A172 (cell line): ENCODE results near the gene CDH3. TPM values are rescaled to one million over a fixed set of nuclear protein-coding genes. Genes with fewer than 3 reads are reported as not detected.
A peak's percentile ranks its signal among the peaks of the same experiment; 100 is the strongest.
"Not testable (repeated sequence)": the region's sequence is repeated elsewhere in the genome, so short reads cannot be mapped to it uniquely, and the experiment has no call there.

Experiments used
- DNase-seq: peaks from one replicate; pipeline ENCODE4 v3.0.0-alpha.2; 2015; ENCODE audit warnings: low spot score
- total RNA-seq: library from RNA; depleted of rRNA; stranded (reverse); fragments of >200 nt; shearing (Covaris generic); gene quantifications from 2 replicates; pipeline ENCODE4 v1.2.3, GENCODE V29; 2014

CDH3 gene
- total RNA-seq, 1 experiment from 2014 or later = 0.34 TPM

DNA sequence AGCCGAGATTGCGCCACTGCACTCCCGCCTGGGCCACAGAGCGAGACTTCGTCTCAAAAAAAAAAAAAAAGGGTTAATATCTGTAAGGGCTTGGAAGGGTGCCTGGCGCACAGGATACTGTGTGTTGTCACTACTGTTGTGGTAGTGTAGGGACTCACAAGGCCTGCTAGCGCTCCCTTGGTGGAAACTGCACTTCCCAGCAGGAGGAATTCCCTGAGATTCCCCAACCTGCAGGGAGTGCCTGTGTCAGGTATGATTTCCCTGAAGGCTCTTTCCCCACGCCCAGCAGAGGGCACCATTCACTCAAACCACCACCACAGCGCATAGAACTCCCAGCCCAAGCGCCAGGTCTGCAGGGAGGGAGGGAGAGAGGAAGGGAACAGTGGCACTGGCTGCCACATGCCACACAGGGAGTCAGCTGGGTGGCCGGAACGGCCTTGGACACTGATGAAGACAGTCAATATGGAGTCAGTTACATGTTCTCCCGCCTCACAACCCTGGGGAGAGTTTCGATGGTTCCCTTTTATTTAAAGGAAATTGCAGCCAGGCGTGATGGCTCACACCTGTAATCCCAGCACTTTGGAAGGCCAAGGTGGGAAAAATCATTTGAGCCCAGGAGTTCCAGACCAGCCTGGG lies 59.2 kb downstream of the CDH3 start:
- peak; percentile 86 for DNase-seq

GRCh38 chr16:68707340-68708152 lies 62.4 kb downstream of the CDH3 start:
- peak; percentile 99 for DNase-seq

DNA sequence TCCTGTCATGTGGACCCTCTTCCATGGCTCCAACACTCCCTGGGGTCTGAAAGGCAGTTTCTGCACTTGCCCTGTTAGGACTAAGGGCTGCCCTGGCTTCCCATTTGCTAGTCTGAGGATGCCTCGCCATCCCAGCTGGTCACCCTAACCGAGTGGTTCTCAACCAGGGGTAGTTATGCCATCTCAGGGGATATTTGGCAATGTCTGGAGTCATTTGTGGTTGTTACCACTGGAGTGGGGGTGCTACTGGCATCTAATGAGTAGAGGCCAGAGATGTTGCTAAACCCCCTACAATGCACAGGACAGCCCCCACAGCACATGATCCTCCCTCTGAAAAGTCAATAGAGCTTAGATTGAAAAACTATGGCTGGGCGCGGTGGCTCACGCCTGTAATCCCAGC lies 65.1 kb downstream of the CDH3 start:
- DNase-seq = no peak

DNA sequence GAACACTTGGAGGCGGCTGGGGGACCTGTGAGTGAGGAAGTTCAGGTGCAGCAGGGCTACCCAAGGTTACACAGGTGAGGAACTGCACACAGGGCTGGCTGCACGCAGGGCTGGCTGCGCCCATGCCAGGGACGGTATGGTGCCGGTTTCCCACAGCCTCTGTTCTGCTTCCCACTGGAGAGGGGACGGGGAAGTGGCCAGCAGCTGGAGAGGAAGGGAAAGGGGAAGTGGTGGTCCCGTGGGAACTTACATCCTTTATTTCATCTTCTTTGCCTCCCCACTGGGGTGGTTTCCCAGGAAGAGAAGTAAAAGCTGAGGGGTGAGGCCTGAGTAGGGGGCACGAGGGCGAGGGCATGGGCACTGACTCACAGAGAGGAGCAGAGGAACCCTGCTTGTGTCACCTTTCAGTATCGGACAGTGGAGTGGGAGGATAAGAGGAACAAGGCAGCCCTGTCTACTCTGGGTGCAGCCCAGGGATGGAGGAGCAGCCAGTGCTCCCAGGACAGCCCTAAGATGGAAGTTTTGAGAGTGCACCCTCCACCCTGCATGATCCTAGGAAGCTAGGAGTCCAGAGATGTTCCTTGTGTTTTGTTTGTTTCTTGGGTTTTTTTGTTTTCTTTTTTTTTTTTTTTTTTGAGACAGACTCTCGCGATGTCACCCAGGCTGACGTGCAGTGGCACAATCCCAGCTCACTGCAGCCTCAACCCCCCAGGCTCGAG lies 66.5 kb downstream of the CDH3 start:
- DNase-seq = no peak

DNA sequence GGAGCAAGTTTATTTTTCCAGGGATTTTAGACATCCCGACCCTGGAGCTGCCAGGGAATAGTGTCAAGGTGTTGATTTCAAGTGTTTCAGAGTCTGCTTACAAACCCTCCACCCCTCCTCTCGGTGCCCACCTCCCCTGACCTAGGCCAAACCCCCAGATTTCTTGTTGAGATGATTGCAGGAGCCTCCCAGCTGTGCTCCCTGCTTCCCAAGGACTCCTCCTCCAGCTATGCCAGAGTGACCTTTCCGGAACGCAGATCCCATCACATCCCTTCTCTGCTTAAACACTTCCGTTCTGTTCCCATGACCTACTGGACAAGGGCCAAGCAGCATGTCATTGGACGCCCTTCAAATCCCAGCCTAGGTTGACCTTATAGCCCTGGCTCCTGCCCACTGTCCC lies 68.3 kb downstream of the CDH3 start:
- no peak for DNase-seq

DNA sequence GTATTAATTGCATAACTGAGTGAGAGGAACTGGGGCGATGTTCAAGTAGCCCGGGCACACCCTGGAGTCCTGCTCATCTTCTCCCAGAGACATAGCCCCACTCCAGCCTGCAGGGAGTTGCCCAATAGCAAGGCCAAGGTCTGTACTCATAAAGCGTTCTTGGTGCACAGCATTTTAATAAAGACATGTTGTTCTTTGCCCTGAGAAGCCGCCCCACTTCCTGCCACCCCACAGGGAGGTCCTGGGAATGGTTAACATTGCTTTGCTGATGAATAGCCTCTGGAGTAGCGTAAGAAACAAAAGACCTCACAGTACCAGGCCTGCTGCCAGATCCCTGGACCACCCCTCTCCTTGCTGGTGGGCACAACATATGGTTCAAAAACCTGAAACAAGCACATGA lies 70.4 kb downstream of the CDH3 start:
- DNase-seq = no peak

GRCh38 chr16:68716516-68716915 lies 71.4 kb downstream of the CDH3 start:
- DNase-seq = not testable (repeated sequence)

DNA sequence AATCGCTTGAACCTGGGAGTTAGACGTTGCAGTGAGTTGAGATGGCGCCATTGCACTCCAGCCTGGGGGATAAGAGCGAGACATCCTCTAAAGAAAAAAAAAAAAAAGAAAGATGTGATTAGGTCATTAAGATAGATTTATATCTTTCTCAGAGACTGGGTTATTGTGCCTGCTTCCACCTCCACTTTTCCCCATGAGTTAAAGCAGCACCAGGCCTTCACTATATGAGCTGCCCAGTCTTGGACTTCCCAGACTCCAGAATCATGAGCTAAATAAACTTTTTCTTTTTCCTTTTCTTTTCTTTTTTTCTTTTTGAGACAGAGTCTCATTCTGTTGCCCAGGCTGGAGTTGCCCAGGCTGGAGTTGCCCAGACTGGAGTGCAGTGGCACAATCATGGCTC lies 72.6 kb downstream of the CDH3 start:
- no peak for DNase-seq

DNA sequence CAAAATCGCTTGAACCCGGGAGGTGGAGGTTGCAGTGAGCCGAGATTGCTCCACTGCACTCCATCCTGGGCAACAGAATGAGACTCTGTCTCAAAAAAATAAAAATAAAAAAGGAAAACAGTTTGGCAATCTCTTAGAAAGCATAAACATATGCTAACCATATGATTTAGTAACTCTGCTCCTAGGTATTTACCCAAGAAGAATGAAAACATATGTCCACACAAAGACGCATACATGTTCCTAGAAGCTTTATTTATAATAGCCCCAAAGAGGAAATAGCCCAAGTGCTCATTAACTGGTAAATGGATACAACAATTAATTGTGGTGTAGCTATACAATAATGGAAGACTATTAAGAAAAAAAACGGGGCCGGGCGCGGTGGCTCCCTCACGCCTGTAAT lies 73.5 kb downstream of the CDH3 start:
- DNase-seq = no peak

GRCh38 chr16:68719993-68720489 lies 74.9 kb downstream of the CDH3 start:
- DNase-seq = no peak

DNA sequence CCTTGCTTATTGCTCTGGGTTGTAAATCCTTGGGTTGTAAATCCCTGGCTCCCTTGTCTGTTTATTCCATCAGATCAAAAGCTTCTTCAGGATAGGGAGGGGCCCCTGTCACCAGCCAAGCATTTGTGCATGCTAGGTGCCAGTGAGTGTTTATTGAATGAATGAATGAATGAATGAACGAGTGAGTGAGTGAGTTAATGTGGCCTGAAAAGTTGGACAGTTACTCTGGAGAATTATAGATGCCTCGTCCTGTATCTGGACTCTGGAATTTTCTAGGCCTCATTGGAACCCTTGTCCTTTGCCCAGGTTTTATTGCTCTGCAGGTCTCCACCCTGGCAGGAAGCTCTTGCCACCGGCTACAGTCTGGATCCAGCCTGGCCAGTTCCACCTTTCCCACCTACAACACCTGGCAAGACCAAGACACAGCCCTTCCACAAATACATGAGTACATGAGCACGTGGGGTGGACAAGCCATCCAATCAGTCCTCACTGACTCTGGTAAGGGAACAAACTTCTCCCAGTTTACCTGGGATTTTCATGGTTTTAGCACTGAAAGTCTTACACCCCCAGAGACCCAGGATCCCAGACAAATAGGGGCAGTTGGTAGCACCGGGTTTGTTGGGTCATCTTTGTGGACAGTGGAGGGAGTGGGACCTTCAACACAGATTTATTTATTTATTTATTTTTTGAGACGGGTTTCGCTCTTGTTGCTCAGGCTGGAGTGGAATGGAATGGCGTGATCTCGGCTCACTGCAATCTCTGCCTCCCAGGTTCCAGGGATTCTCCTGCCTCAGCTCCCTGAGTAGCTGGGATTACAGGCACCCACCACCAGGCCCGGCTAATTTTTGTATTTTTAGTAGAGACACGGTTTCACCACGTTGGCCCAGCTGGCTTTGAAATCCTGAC lies 77.3 kb downstream of the CDH3 start:
- DNase-seq = no peak

DNA sequence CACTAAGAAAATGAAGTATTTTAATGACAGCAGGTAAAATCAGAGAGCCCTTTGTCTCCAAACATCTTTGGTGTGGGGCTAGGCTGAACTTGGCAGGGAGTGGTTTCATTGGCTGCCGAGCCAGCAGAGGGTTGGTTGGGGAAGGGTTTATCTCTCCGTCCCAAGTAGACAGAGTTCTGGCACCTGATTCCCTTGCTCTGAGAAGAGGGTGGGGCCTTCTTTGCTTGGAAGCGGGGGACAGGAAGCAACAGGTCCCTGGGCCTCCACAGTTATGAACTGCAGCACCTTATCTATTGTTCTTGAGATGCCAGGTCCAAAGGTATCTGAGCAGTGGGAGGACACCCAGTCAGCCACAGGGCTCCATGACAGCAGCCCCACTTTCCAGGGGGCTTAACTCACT lies 79.7 kb downstream of the CDH3 start:
- no peak for DNase-seq

DNA sequence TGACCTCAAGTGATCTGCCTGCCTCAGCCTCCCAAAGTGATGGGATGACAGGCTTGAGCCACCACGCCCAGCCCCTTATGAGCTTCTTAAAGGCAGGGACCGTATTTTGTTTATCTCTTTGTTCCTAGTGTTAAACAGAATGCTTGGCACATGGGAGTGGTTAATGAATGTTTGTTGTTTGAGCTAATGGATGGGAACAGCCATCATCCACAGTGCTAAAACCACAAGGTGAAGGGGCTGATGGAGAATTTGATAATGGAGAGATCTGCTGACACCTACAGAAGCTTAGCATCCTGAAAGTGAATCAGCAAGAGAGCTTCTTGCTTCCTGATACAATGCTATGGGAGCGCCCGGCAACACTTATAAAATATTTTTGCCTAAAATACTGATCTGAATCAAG lies 83.4 kb downstream of the CDH3 start:
- DNase-seq = peak; percentile 72

GRCh38 chr16:68731637-68732036 lies 86.5 kb downstream of the CDH3 start:
- DNase-seq = no peak

GRCh38 chr16:68732042-68732680 lies 87.1 kb downstream of the CDH3 start:
- peak; percentile 77 for DNase-seq

GRCh38 chr16:68732741-68733399 lies 87.8 kb downstream of the CDH3 start:
- DNase-seq = no peak

GRCh38 chr16:68733570-68733969 lies 88.5 kb downstream of the CDH3 start:
- no peak for DNase-seq

- no peak for DNase-seq
These were observed 89.7 kb downstream of the CDH3 start for GRCh38 chr16:68734782-68735181.

GRCh38 chr16:68736561-68736960 lies 91.5 kb downstream of the CDH3 start:
- no peak for DNase-seq

DNA sequence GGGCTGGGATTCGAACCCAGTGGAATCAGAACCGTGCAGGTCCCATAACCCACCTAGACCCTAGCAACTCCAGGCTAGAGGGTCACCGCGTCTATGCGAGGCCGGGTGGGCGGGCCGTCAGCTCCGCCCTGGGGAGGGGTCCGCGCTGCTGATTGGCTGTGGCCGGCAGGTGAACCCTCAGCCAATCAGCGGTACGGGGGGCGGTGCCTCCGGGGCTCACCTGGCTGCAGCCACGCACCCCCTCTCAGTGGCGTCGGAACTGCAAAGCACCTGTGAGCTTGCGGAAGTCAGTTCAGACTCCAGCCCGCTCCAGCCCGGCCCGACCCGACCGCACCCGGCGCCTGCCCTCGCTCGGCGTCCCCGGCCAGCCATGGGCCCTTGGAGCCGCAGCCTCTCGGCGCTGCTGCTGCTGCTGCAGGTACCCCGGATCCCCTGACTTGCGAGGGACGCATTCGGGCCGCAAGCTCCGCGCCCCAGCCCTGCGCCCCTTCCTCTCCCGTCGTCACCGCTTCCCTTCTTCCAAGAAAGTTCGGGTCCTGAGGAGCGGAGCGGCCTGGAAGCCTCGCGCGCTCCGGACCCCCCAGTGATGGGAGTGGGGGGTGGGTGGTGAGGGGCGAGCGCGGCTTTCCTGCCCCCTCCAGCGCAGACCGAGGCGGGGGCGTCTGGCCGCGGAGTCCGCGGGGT lies 92.1 kb downstream of the CDH3 start, which contains the start of gene CDH1:
TSS of gene CDH1 (plus strand) at position 247 of the 684 bp plus-strand sequence. CDS start at position 371, 124 bp downstream.
- no peak for DNase-seq
